HEK293 (cell line): Measurements from ENCODE around the gene MYT1.

Experiments used
- CTCF ChIA-PET: fragments of 350-600 bp; formaldehyde crosslinking; extraction: SDS; loops from one replicate; lab custom pipeline; 2021; ENCODE audit warnings: antibody characterized with exemption; lab: Yijun Ruan, JAX
- POLR2A ChIA-PET: fragments of 300-600 bp; formaldehyde crosslinking; extraction: SDS; loops from one replicate; lab custom pipeline; 2020; ENCODE audit warnings: antibody characterized with exemption, inconsistent platforms; lab: Yijun Ruan, JAX
- H3K27ac ChIP-seq: fragments of 200-500 bp; sonication (Bioruptor generic); 2 replicates; pipeline ENCODE4 v1.5.1; 2014; ENCODE audit warnings: low read depth, low read length, control low read depth, inconsistent platforms; ENCODE audit errors: extremely low read depth
- H3K36me3 ChIP-seq, 2 experiments: fragments of 200-500 bp in 1 of 2; sonication (Bioruptor generic) in 1 of 2; 1 replicate in 1 of 2; 2 replicates in 1 of 2; pipeline ENCODE4 v1.5.1; 2014 to 2017; ENCODE audit warnings: inconsistent platforms in 2 of 2, low read length in 2 of 2; ENCODE audit not compliant: control insufficient read depth in 2 of 2, insufficient read depth in 1 of 2
- H3K4me1 ChIP-seq: fragments of 200-500 bp; sonication (Bioruptor generic); 2 replicates; pipeline ENCODE4 v1.5.1; 2014; ENCODE audit warnings: mild to moderate bottlenecking, low read length, inconsistent platforms; ENCODE audit not compliant: control insufficient read depth, insufficient read depth
- H3K4me3 ChIP-seq: 2 replicates; pipeline ENCODE4 v1.5.1; 2011; ENCODE audit warnings: low read depth, mild to moderate bottlenecking, control low read depth, low read length, moderate library complexity
- H3K9me3 ChIP-seq: fragments of 200-500 bp; sonication (Bioruptor generic); 2 replicates; pipeline ENCODE4 v1.5.1; 2014; ENCODE audit warnings: low read depth, low read length, inconsistent platforms; ENCODE audit not compliant: control insufficient read depth, insufficient read depth
- GFI1B ChIP-seq: fragments of 450-650 bp; formaldehyde crosslinking; IDR thresholded peaks from 2 replicates; pipeline ENCODE4 v1.5.1; 2016; ENCODE audit warnings: missing biosample characterization, missing genetic modification characterization
- OVOL3 ChIP-seq: fragments of 450-650 bp; formaldehyde crosslinking; IDR thresholded peaks from 2 replicates; pipeline ENCODE4 v1.5.1; 2016; ENCODE audit warnings: missing biosample characterization, missing genetic modification characterization
- PATZ1 ChIP-seq: fragments of 450-650 bp; formaldehyde crosslinking; IDR thresholded peaks from 2 replicates; pipeline ENCODE4 v1.5.1; 2016; ENCODE audit warnings: missing biosample characterization, missing genetic modification characterization
- PRDM1 ChIP-seq: fragments of 450-650 bp; formaldehyde crosslinking; IDR thresholded peaks from 2 replicates; pipeline ENCODE4; 2016; ENCODE audit warnings: missing biosample characterization, missing genetic modification characterization
- PRDM10 ChIP-seq: fragments of 450-650 bp; formaldehyde crosslinking; IDR thresholded peaks from 2 replicates; pipeline ENCODE4 v1.5.1; 2016; ENCODE audit warnings: missing biosample characterization, missing genetic modification characterization
- REST ChIP-seq: fragments of 450-650 bp; formaldehyde crosslinking; IDR thresholded peaks from 2 replicates; pipeline ENCODE4 v1.5.1; 2016; ENCODE audit warnings: missing biosample characterization, missing genetic modification characterization
- SALL2 ChIP-seq: fragments of 450-650 bp; formaldehyde crosslinking; IDR thresholded peaks from 2 replicates; pipeline ENCODE4 v1.5.0; 2017; ENCODE audit warnings: missing biosample characterization, mild to moderate bottlenecking, missing genetic modification characterization, borderline replicate concordance
- TRIM28 ChIP-seq: IDR thresholded peaks from 2 replicates; pipeline ENCODE4 v1.6.1; 2011; ENCODE audit warnings: low read length, control low read depth, borderline replicate concordance
- ZBTB1 ChIP-seq: fragments of 450-650 bp; formaldehyde crosslinking; IDR thresholded peaks from 2 replicates; pipeline ENCODE4 v1.5.1; 2016; ENCODE audit warnings: missing biosample characterization, missing genetic modification characterization
- ZBTB21 ChIP-seq: fragments of 450-650 bp; formaldehyde crosslinking; IDR thresholded peaks from 2 replicates; pipeline ENCODE4 v1.5.1; 2017; ENCODE audit warnings: missing biosample characterization, missing genetic modification characterization
- ZNF132 ChIP-seq: fragments of 450-650 bp; formaldehyde crosslinking; IDR thresholded peaks from 2 replicates; pipeline ENCODE4 v1.5.1; 2017; ENCODE audit warnings: missing biosample characterization, missing genetic modification characterization, borderline replicate concordance
- ZNF19 ChIP-seq: fragments of 450-650 bp; formaldehyde crosslinking; IDR thresholded peaks from 2 replicates; pipeline ENCODE4; 2016; ENCODE audit warnings: missing biosample characterization, missing genetic modification characterization, low read depth
- ZNF366 ChIP-seq: fragments of 450-650 bp; formaldehyde crosslinking; conservative IDR thresholded peaks from 2 replicates; pipeline ENCODE4 v1.5.1; 2016; ENCODE audit warnings: missing biosample characterization, missing genetic modification characterization
- ZNF423 ChIP-seq: fragments of 450-650 bp; formaldehyde crosslinking; IDR thresholded peaks from 2 replicates; pipeline ENCODE4 v1.5.1; 2016; ENCODE audit warnings: missing biosample characterization, missing genetic modification characterization
- ZNF530 ChIP-seq: fragments of 450-650 bp; formaldehyde crosslinking; IDR thresholded peaks from 2 replicates; pipeline ENCODE4 v1.5.1; 2016; ENCODE audit warnings: low read depth, missing biosample characterization, missing genetic modification characterization
- ZNF600 ChIP-seq: fragments of 450-650 bp; formaldehyde crosslinking; IDR thresholded peaks from 2 replicates; pipeline ENCODE4 v1.5.1; 2016; ENCODE audit warnings: missing biosample characterization, missing genetic modification characterization
- ZNF660 ChIP-seq: fragments of 450-650 bp; IDR thresholded peaks from 2 replicates; pipeline ENCODE4 v1.5.1; 2018; ENCODE audit warnings: missing biosample characterization, mild to moderate bottlenecking, missing genetic modification characterization
- ZNF677 ChIP-seq: fragments of 450-650 bp; IDR thresholded peaks from 2 replicates; pipeline ENCODE4 v1.5.0; 2018; ENCODE audit warnings: missing biosample characterization, mild to moderate bottlenecking, missing genetic modification characterization, moderate library complexity
- ZXDB ChIP-seq: fragments of 450-650 bp; formaldehyde crosslinking; IDR thresholded peaks from 2 replicates; pipeline ENCODE4 v1.5.1; 2016; ENCODE audit warnings: missing biosample characterization, missing genetic modification characterization

Gene MYT1

GRCh38 chr20:64164123-64164836 is at the start of gene MYT1:
Gene MYT1, plus strand, starts transcription at chr20:64164452. Its CDS starts 34,410 bp downstream, at chr20:64198862.
- Histone ChIP-seq H3K4me1 (no peaks in the 10 kb centered on the region), H3K27ac (no peak within 1 kb of the TSS), H3K4me3 (no peak within 1 kb of the TSS), H3K36me3 (no peaks in the 10 kb centered on the region), H3K9me3 (no peaks in the 10 kb centered on the region)
- TF ChIP-seq ZNF423 (tag by site-specific recombination) (no peak), ZNF19 (tag by site-specific recombination) (no peak), ZBTB21 (tag by site-specific recombination) (no peak), PRDM10 (tag by site-specific recombination) (peak; percentile 87), ZNF366 (tag by site-specific recombination) (no peak), ZNF660 (no peak), REST (tag by site-specific recombination) (no peak)
- POLR2A ChIA-PET, result no interaction called here
- CTCF ChIA-PET, result interaction anchor here (0.6 kb wide), 1 partner anchor 78 kb away, joined by 3 read pairs; no protein-coding TSS in a partner anchor

GRCh38 chr20:64115171-64115911 is 48.9 kb upstream of the MYT1 start:
- ChIA-PET POLR2A (interaction anchor here (0.6 kb wide), 1 partner anchor 321 kb away, joined by 3 read pairs; no protein-coding TSS in a partner anchor), CTCF (interaction anchor here (0.9 to 1.3 kb wide), 2 partner anchors 14 to 16 kb away, joined by 3 read pairs; no protein-coding TSS in a partner anchor)
- no peak overlapping the region for H3K4me3 ChIP-seq
- H3K4me1 ChIP-seq, result no peaks in the 10 kb centered on the region
- H3K36me3 ChIP-seq, result no peaks in the 10 kb centered on the region
- no peak overlapping the region for H3K27ac ChIP-seq
- no peak for TF ChIP-seq ZXDB (tag by site-specific recombination)
- peak; percentile 95 for TF ChIP-seq ZNF600 (tag by site-specific recombination)
- no peak for TF ChIP-seq PRDM1 (tag by site-specific recombination)
- no peaks in the 10 kb centered on the region for H3K9me3 ChIP-seq

GRCh38 chr20:64116016-64116415 is 48.2 kb upstream of the MYT1 start:
- Histone ChIP-seq H3K4me3 (no peak overlapping the region), H3K27ac (no peak overlapping the region), H3K36me3 (no peaks in the 10 kb centered on the region), H3K4me1 (no peaks in the 10 kb centered on the region), H3K9me3 (no peaks in the 10 kb centered on the region)
- ChIA-PET POLR2A (interaction anchor here (0.8 kb wide), 1 partner anchor 9 kb away, joined by 3 read pairs; no protein-coding TSS in a partner anchor), CTCF (interaction anchor here (1.3 kb wide), 1 partner anchor 17 kb away, joined by 3 read pairs; no protein-coding TSS in a partner anchor)
- TF ChIP-seq ZNF677 (no peak), SALL2 (no peak), OVOL3 (tag by site-specific recombination) (no peak), TRIM28 (no peak), ZNF530 (no peak), GFI1B (tag by site-specific recombination) (no peak), PATZ1 (tag by site-specific recombination) (no peak), ZBTB1 (no peak), ZNF132 (tag by site-specific recombination) (no peak)
